Ovary (tissue), 9 donors: ENCODE results near the gene MAPKAP1. TPM values are rescaled to one million over a fixed set of nuclear protein-coding genes. Genes with fewer than 3 reads are reported as not detected.

Experiments
- DNase-seq, 5 donors: peaks; one replicate each; pipeline ENCODE4 v3.0.0-alpha.2; 2019 to 2020
- H3K27ac ChIP-seq, 2 donors: fragments of 200-600 bp; one replicate each; pipeline versions ENCODE4 v1.5.1 to v1.8.0; 2019 to 2022
- H3K27me3 ChIP-seq: fragments of 200-600 bp; one replicate; pipeline ENCODE4 v1.8.0; 2022
- H3K36me3 ChIP-seq: fragments of 200-600 bp; sonication (generic); one replicate; pipeline ENCODE4 v1.5.1; 2019
- H3K4me1 ChIP-seq: one replicate; pipeline ENCODE4 v1.8.1; 2013; ENCODE audit warnings: mild to moderate bottlenecking, moderate library complexity; ENCODE audit not compliant: insufficient read depth
- H3K4me3 ChIP-seq: fragments of 200-600 bp; sonication (generic); one replicate; pipeline ENCODE4 v1.5.1; 2017
- H3K9me3 ChIP-seq, 2 donors: fragments of 200-600 bp in 1 of 2; sonication (generic) in 1 of 2; one replicate each; pipeline versions ENCODE4 v1.5.1 to v1.8.1; 2013 to 2019; ENCODE audit warnings: mild to moderate bottlenecking in 1 of 2, moderate library complexity in 1 of 2
- EP300 ChIP-seq: sonication (generic); formaldehyde crosslinking; IDR thresholded peaks from one replicate; pipeline ENCODE4 v1.6.1; 2017; ENCODE audit warnings: antibody characterized with exemption
- POLR2A ChIP-seq: fragments of 450-650 bp; IDR thresholded peaks from one replicate; pipeline ENCODE4 v1.6.1; 2017; ENCODE audit warnings: antibody characterized with exemption, mild to moderate bottlenecking, moderate library complexity
- WGBS, 3 donors: extraction: QIAGEN DNeasy Blood & Tissue Kit in 1 of 3; methylation state at CpG; one replicate each; pipeline versions ENCODE4 v1.1.5 to v1.1.7; 2013 to 2017; 5-methylcytosine and 5-hydroxymethylcytosine counted together
- intact Hi-C, 4 donors: fragments of 100-400 bp; cut with DNase I; formaldehyde crosslinking; loops; one replicate each; pipeline versions ENCODE4 v1.11.0 to v1.15.1; 2022 to 2023
- polyA plus RNA-seq, 2 donors: library from polyadenylated mRNA; stranded (reverse); fragments of 200-250 nt in 1 of 2; fragments of 350-450 nt in 1 of 2; fragmentation: Illumina TruSeq in 1 of 2; extraction: RNeasy Lipid Tissue Mini Kit (QIAGEN cat#74804) in 1 of 2; gene quantifications; one replicate each; pipeline ENCODE4 v1.2.3, GENCODE V29; 2013 to 2014
- total RNA-seq, 7 donors: library from RNA; depleted of rRNA in 2 of 7; stranded (reverse); fragments of >200 nt in 2 of 7; fragmentation: NEBNext Ultra II Directional in 3 of 7; extraction: Animal tissue kit (Norgen Biotek cat#: 25700) in 3 of 7; gene quantifications; one replicate each; pipeline versions ENCODE4 v1.1.0 to v1.2.4, GENCODE V29; 2016 to 2023
- TF ChIP-seq, protein P1 (sequence below), 3 donors: fragments of 450-650 bp in 2 of 3; fragments of 200-600 bp in 1 of 3; IDR thresholded peaks; one replicate each; pipeline versions ENCODE4 v1.5.1 to v1.8.0; 2016 to 2022; ENCODE audit warnings: antibody characterized with exemption in 3 of 3, mild to moderate bottlenecking in 1 of 3
- donor health status: DM: no; HTN: no; CAD: no; lungs with moderate emphysema.
- donor health status: DM: no; HTN: no; CAD: no.
- donor health status: Bipolar disorder and iron deficiency.
- donor health status: DM: yes; HTN: yes; CAD: no.
- donor health status: DM: no; HTN: no; CAD: no.
- donor health status: DM: yes; HTN: yes; CAD: no.

Gene MAPKAP1
- total and polyA plus RNA-seq, 9 donors, result 43.3 to 86.5 (median 50.2) TPM

DNA sequence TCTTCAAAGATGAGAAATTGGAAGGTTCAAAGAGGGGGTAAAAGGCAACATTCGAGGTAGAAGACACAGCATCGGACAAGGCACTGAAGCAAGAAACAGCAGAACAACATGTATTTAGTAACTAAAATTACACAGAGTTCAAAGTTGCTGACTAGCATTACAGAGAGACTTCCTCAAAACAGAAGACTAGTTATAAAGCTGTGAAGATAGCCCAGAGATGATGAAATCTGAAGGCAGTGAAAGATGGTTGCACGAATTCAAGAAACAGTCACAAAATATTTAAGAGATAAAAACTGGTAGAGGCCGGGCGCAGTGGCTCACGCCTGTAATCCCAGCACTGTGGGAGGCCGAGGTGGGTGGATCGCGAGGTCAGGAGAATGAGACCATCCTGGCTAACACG, 16.3 kb downstream of the MAPKAP1 start:
- intact Hi-C loops, result no loop called here
- TF ChIP-seq, protein P1, sequence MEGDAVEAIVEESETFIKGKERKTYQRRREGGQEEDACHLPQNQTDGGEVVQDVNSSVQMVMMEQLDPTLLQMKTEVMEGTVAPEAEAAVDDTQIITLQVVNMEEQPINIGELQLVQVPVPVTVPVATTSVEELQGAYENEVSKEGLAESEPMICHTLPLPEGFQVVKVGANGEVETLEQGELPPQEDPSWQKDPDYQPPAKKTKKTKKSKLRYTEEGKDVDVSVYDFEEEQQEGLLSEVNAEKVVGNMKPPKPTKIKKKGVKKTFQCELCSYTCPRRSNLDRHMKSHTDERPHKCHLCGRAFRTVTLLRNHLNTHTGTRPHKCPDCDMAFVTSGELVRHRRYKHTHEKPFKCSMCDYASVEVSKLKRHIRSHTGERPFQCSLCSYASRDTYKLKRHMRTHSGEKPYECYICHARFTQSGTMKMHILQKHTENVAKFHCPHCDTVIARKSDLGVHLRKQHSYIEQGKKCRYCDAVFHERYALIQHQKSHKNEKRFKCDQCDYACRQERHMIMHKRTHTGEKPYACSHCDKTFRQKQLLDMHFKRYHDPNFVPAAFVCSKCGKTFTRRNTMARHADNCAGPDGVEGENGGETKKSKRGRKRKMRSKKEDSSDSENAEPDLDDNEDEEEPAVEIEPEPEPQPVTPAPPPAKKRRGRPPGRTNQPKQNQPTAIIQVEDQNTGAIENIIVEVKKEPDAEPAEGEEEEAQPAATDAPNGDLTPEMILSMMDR (IDR thresholded peaks at IDR 0.05), result no peak
- TF ChIP-seq POLR2A (no peak), EP300 (no peak)

DNA sequence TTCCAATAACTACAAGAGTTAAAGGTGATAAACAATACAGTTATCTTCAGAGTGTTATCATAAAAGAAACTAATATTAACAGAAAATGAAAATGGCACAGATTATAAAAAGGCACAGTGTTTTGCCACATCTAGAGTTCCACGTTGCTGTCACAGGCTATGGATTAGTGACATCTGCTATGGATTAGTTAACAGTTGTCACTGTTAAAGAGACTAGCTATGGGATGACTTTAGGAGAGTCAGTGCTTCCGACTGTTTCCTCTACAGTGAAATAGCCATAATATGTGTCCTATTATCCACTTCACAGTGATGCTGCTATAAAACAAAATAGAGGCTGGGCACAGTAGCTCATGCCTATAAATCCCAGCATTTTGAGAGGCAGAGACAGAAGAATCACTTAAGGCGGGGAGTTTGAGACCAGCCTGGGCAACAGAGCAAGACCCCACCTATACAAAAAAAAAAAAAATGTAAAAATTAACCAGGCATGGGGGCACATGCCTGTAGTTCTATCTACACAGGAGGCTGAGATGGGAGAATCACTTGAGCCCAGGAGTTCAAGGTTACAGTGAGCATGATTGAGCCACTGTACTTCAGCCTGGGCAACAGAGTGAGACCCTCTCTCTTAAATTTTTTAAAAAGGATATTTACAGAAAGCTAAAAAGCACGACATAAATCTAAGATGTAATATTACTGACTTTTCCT, 19.7 kb downstream of the MAPKAP1 start:
- no peak overlapping the region for H3K4me3 ChIP-seq
- no peaks in the 10 kb centered on the region for H3K27me3 ChIP-seq
- no peaks in the 10 kb centered on the region for H3K9me3 ChIP-seq
- TF ChIP-seq POLR2A, result no peak
- no peak for TF ChIP-seq EP300
- TF ChIP-seq, protein P1 (IDR thresholded peaks at IDR 0.05), result no peak
- H3K27ac ChIP-seq, result no peak overlapping the region
- 86 to 92% (median 87%) methylated on average over 4 of the region's 4 CpGs for WGBS, 3 donors
- no peaks in the 10 kb centered on the region for H3K36me3 ChIP-seq
- intact Hi-C loops, result no loop called here
- no peak for DNase-seq
- H3K4me1 ChIP-seq, result peaks cover 6% of the 10 kb centered on the region

More for the DNA sequence above, 16.3 kb downstream of the MAPKAP1 start:
- no peak for DNase-seq
- Histone ChIP-seq H3K4me1 (peaks cover 5% of the 10 kb centered on the region), H3K36me3 (no peaks in the 10 kb centered on the region), H3K4me3 (no peak overlapping the region), H3K9me3 (no peaks in the 10 kb centered on the region), H3K27ac (no peak overlapping the region), H3K27me3 (no peaks in the 10 kb centered on the region)
- WGBS, 3 donors, result 87 to 94% (median 94%) methylated on average over 10 of the region's 10 CpGs

DNA sequence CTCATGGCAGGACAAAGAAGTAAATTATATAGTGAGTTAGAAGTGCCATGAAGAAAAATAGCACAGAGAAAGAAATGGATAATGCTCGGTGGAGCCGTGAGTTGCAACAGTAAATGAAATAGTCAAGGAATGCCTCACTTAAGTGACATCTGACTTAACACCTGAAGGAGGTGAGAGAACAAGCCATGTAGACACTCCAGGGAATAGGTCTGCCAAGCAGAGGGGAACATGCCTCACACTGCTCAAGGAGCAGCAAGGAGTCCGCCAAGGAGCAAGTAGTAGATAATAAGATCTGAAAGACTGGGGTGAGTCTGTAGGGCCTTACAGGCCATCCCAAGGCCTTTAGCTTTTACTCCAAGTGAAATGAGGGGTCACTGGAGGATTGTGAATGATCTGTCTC, 21.8 kb downstream of the MAPKAP1 start:
- intact Hi-C loops, result no loop called here
- Histone ChIP-seq H3K27me3 (no peaks in the 10 kb centered on the region), H3K9me3 (no peaks in the 10 kb centered on the region), H3K4me1 (peaks cover 7% of the 10 kb centered on the region), H3K4me3 (no peak overlapping the region), H3K36me3 (no peaks in the 10 kb centered on the region), H3K27ac (no peak overlapping the region)
- WGBS, 3 donors, result 96 to 100% (median 98%) methylated on average over 3 of the region's 3 CpGs
- no peak for DNase-seq
- TF ChIP-seq EP300 (no peak), POLR2A (no peak)
- TF ChIP-seq, protein P1 (IDR thresholded peaks at IDR 0.05), result no peak

DNA sequence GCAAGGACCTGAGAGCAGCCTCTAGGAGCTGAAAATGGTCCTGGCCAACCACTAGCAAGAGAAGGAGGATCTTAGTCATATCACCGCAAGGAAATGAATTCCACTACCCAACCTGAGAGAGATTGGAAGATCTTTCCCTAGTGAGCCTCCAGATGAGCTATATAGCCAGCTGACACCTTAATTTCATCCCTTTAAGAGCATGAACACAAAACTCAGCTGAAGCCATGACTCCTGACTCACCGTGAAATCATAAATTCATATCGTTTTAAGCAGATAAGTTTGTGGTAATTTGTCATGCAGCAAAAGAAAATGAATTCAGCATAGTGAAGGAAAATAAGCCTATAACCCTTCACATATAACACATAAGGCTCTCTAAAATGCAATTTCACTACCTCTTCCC, 23.5 kb downstream of the MAPKAP1 start:
- no peak for DNase-seq
- TF ChIP-seq, protein P1 (IDR thresholded peaks at IDR 0.05), result no peak
- no peak for TF ChIP-seq EP300
- TF ChIP-seq POLR2A, result no peak
- intact Hi-C loops, result no loop called here
- Histone ChIP-seq H3K27ac (no peak overlapping the region), H3K4me3 (no peak overlapping the region), H3K27me3 (no peaks in the 10 kb centered on the region), H3K9me3 (no peaks in the 10 kb centered on the region), H3K36me3 (no peaks in the 10 kb centered on the region), H3K4me1 (peaks cover 5% of the 10 kb centered on the region)
- WGBS, 3 donors, result 63 to 71% (median 68%) methylated on average over 3 of the region's 3 CpGs
